HUES64 (cell line): ENCODE measurements around the gene RCAN1.

Source experiments
- H3K27ac ChIP-seq: 2 replicates; pipeline ENCODE4 v1.7.0; 2013; ENCODE audit warnings: low read depth, low read length, inconsistent platforms
- H3K27me3 ChIP-seq: 2 replicates; pipeline ENCODE4 v1.6.1; 2013; ENCODE audit warnings: mild to moderate bottlenecking, low read length; ENCODE audit not compliant: insufficient read depth
- H3K36me3 ChIP-seq: 2 replicates; pipeline ENCODE4 v1.6.1; 2013; ENCODE audit warnings: mild to moderate bottlenecking, low read length; ENCODE audit not compliant: insufficient read depth
- H3K4me1 ChIP-seq: 2 replicates; pipeline ENCODE4 v1.6.1; 2013; ENCODE audit warnings: mild to moderate bottlenecking, low read length, moderate library complexity; ENCODE audit not compliant: insufficient read depth
- H3K4me3 ChIP-seq: 2 replicates; pipeline ENCODE4 v1.5.1; 2013; ENCODE audit warnings: mild to moderate bottlenecking, low read length, moderate library complexity
- H3K9ac ChIP-seq: 2 replicates; pipeline ENCODE4 v1.6.1; 2013; ENCODE audit warnings: mild to moderate bottlenecking, low read depth, low read length
- H3K9me3 ChIP-seq: 2 replicates; pipeline ENCODE4 v1.6.1; 2013; ENCODE audit warnings: low read depth, low read length; ENCODE audit not compliant: insufficient read depth
- WGBS: fragments of 150-250, 120-280 bp; methylation state at CpG from one replicate; pipeline ENCODE4 v1.1.7; 2013; ENCODE audit warnings: missing lambda C conversion rate; 5-methylcytosine and 5-hydroxymethylcytosine counted together

RCAN1 gene

GRCh38 chr21:34639882-34640788 is 25.2 kb upstream of the RCAN1 start:
- Histone ChIP-seq H3K36me3 (no peaks in the 10 kb centered on the region), H3K4me1 (no peaks in the 10 kb centered on the region), H3K4me3 (no peak overlapping the region), H3K9me3 (no peaks in the 10 kb centered on the region), H3K27ac (no peak overlapping the region), H3K9ac (no peak overlapping the region), H3K27me3 (no peaks in the 10 kb centered on the region)
- 69% methylated on average over 8 of the region's 9 CpGs for WGBS

- 88% methylated on average over 1 of the region's 1 CpG for WGBS
- Histone ChIP-seq H3K4me1 (no peaks in the 10 kb centered on the region), H3K4me3 (no peak overlapping the region), H3K9me3 (no peaks in the 10 kb centered on the region), H3K36me3 (no peaks in the 10 kb centered on the region), H3K9ac (no peak overlapping the region), H3K27me3 (no peaks in the 10 kb centered on the region), H3K27ac (no peak overlapping the region)
Measured at GRCh38 chr21:34639250-34639649, 24.3 kb upstream of the RCAN1 start.

GRCh38 chr21:34636961-34637360 is 22.0 kb upstream of the RCAN1 start:
- Histone ChIP-seq H3K4me3 (no peak overlapping the region), H3K9me3 (no peaks in the 10 kb centered on the region), H3K9ac (no peak overlapping the region), H3K27me3 (no peaks in the 10 kb centered on the region), H3K4me1 (no peaks in the 10 kb centered on the region), H3K36me3 (no peaks in the 10 kb centered on the region), H3K27ac (no peak overlapping the region)
- WGBS = 90% methylated on average over 3 of the region's 3 CpGs

GRCh38 chr21:34635307-34635706 is 20.4 kb upstream of the RCAN1 start:
- Histone ChIP-seq H3K4me1 (no peaks in the 10 kb centered on the region), H3K9me3 (no peaks in the 10 kb centered on the region), H3K27ac (no peak overlapping the region), H3K4me3 (no peak overlapping the region), H3K9ac (no peak overlapping the region), H3K36me3 (no peaks in the 10 kb centered on the region), H3K27me3 (no peaks in the 10 kb centered on the region)
- 83% methylated on average over 3 of the region's 3 CpGs for WGBS

GRCh38 chr21:34632498-34632897 is 17.6 kb upstream of the RCAN1 start:
- Histone ChIP-seq H3K4me1 (no peaks in the 10 kb centered on the region), H3K4me3 (no peak overlapping the region), H3K27ac (no peak overlapping the region), H3K9ac (no peak overlapping the region), H3K36me3 (no peaks in the 10 kb centered on the region), H3K27me3 (no peaks in the 10 kb centered on the region), H3K9me3 (no peaks in the 10 kb centered on the region)
- whole genome bisulfite sequencing = 84% methylated on average over 4 of the region's 4 CpGs

- no peaks in the 10 kb centered on the region for H3K4me1 ChIP-seq
- H3K4me3 ChIP-seq = no peak overlapping the region
- H3K27ac ChIP-seq = no peak overlapping the region
- no peaks in the 10 kb centered on the region for H3K36me3 ChIP-seq
- WGBS = 21% methylated on average over 6 of the region's 6 CpGs
- no peaks in the 10 kb centered on the region for H3K9me3 ChIP-seq
- H3K9ac ChIP-seq = no peak overlapping the region
- no peaks in the 10 kb centered on the region; the same call in 1 of the 2 replicates for H3K27me3 ChIP-seq
Measured at GRCh38 chr21:34630536-34631143, 15.7 kb upstream of the RCAN1 start.

GRCh38 chr21:34626131-34626530 is 11.2 kb upstream of the RCAN1 start:
- Histone ChIP-seq H3K9ac (no peak overlapping the region), H3K27ac (no peak overlapping the region), H3K27me3 (no peaks in the 10 kb centered on the region; the same call in 1 of the 2 replicates), H3K4me3 (no peak overlapping the region), H3K36me3 (no peaks in the 10 kb centered on the region), H3K9me3 (no peaks in the 10 kb centered on the region), H3K4me1 (no peaks in the 10 kb centered on the region)
- 92% methylated on average over 8 of the region's 8 CpGs for WGBS

GRCh38 chr21:34625030-34625593 is 10.2 kb upstream of the RCAN1 start:
- no peak overlapping the region for H3K27ac ChIP-seq
- no peaks in the 10 kb centered on the region for H3K36me3 ChIP-seq
- no peaks in the 10 kb centered on the region; the same call in 1 of the 2 replicates for H3K27me3 ChIP-seq
- no peak overlapping the region for H3K4me3 ChIP-seq
- 85% methylated on average over 4 of the region's 6 CpGs for WGBS
- H3K4me1 ChIP-seq = no peaks in the 10 kb centered on the region
- H3K9me3 ChIP-seq = no peaks in the 10 kb centered on the region
- H3K9ac ChIP-seq = no peak overlapping the region

- Histone ChIP-seq H3K9ac (no peak overlapping the region), H3K4me3 (no peak overlapping the region), H3K27ac (no peak overlapping the region), H3K36me3 (no peaks in the 10 kb centered on the region), H3K4me1 (no peaks in the 10 kb centered on the region), H3K9me3 (no peaks in the 10 kb centered on the region), H3K27me3 (no peaks in the 10 kb centered on the region; the same call in 1 of the 2 replicates)
- 82% methylated on average over 4 of the region's 4 CpGs for WGBS
Measured at GRCh38 chr21:34623516-34623915, 8.6 kb upstream of the RCAN1 start.

- 96% methylated on average over 4 of the region's 4 CpGs for WGBS
Measured at GRCh38 chr21:34621434-34622350, 6.8 kb upstream of the RCAN1 start.

More at GRCh38 chr21:34621434-34622350, 6.8 kb upstream of the RCAN1 start:
- H3K9me3 ChIP-seq = no peaks in the 10 kb centered on the region
- no peak overlapping the region for H3K4me3 ChIP-seq
- H3K27ac ChIP-seq = no peak overlapping the region
- peaks cover 5% of the 10 kb centered on the region for H3K27me3 ChIP-seq
- no peaks in the 10 kb centered on the region for H3K4me1 ChIP-seq
- no peak overlapping the region for H3K9ac ChIP-seq
- H3K36me3 ChIP-seq = no peaks in the 10 kb centered on the region
